Caco-2 (cell line): Measurements from ENCODE around the gene PNMT. TPM values are rescaled to one million over a fixed set of nuclear protein-coding genes. Genes with fewer than 3 reads are reported as not detected.

ENCODE experiments used
- BruUV-seq: library from RNA; stranded (reverse); fragments of 400-500 nt; replicated peaks from 2 replicates; lab custom pipeline; 2021; lab: Mats Ljungman, UMichigan
- CTCF ChIA-PET: fragments of 300-600 bp; sonication (Branson Sonifier 250); formaldehyde crosslinking; loops from one replicate; lab custom pipeline; 2022; ENCODE audit warnings: antibody characterized with exemption; lab: Charles Lee
- POLR2A ChIA-PET: fragments of 300-600 bp; sonication (Branson Sonifier 250); formaldehyde crosslinking; loops from one replicate; lab custom pipeline; 2022; ENCODE audit warnings: antibody characterized with exemption; lab: Charles Lee
- DNase-seq, 2 experiments: peaks; one replicate each; pipeline versions ENCODE4 v3.0.0 to v3.0.0-alpha.2; 2020 to 2022
- H3K27me3 ChIP-seq: replicated peaks from 2 replicates; pipeline ENCODE4 v1.6.0; 2011; ENCODE audit warnings: low read length; ENCODE audit not compliant: control insufficient read depth, insufficient read depth
- H3K36me3 ChIP-seq: 2 replicates; pipeline ENCODE4 v1.5.1; 2011; ENCODE audit warnings: low read length; ENCODE audit not compliant: control insufficient read depth, insufficient read depth
- H3K4me1 ChIP-seq: fragments of 250-450 bp; sonication (Bioruptor Pico); 2 replicates; pipeline ENCODE4 v1.5.1; 2020; ENCODE audit warnings: mild to moderate bottlenecking
- H3K4me3 ChIP-seq: 2 replicates; pipeline ENCODE4 v1.5.1; 2011; ENCODE audit warnings: low read depth, mild to moderate bottlenecking, control low read depth, low read length
- H3K9me3 ChIP-seq: fragments of 250-450 bp; sonication (Bioruptor Pico); 2 replicates; pipeline ENCODE4 v1.5.1; 2020; ENCODE audit warnings: mild to moderate bottlenecking, moderate library complexity
- H3K27ac Mint-ChIP-seq: one replicate; pipeline ENCODE4 v1.8.0; 2022; ENCODE audit warnings: mixed read lengths; ENCODE audit not compliant: unreplicated experiment
- H3K27me3 Mint-ChIP-seq: one replicate; pipeline ENCODE4 v1.8.0; 2022; ENCODE audit warnings: mixed read lengths; ENCODE audit not compliant: insufficient read depth, unreplicated experiment
- H3K36me3 Mint-ChIP-seq: one replicate; pipeline ENCODE4 v1.8.0; 2022; ENCODE audit warnings: mild to moderate bottlenecking, mixed read lengths; ENCODE audit not compliant: insufficient read depth, unreplicated experiment
- H3K4me1 Mint-ChIP-seq: one replicate; pipeline ENCODE4 v1.8.0; 2022; ENCODE audit warnings: low read depth, mixed read lengths; ENCODE audit not compliant: unreplicated experiment
- H3K4me3 Mint-ChIP-seq: one replicate; pipeline ENCODE4 v1.8.0; 2022; ENCODE audit warnings: mild to moderate bottlenecking, moderate library complexity, mixed read lengths; ENCODE audit not compliant: unreplicated experiment
- H3K9me3 Mint-ChIP-seq: one replicate; pipeline ENCODE4 v1.8.0; 2022; ENCODE audit warnings: mixed read lengths; ENCODE audit not compliant: unreplicated experiment
- intact Hi-C: fragments of 100-400 bp; cut with micrococcal nuclease; formaldehyde crosslinking; loops from one replicate; pipeline ENCODE4 v1.10.0; 2022; ENCODE audit not compliant: unreplicated experiment
- total RNA-seq: library from RNA; stranded (reverse); gene quantifications from 2 replicates; pipeline ENCODE4 v1.2.3, GENCODE V29; 2022
- TF ChIP-seq, protein P1 (sequence below), 2 experiments: fragments of 200-600 bp in 1 of 2; IDR thresholded peaks; 1 replicate in 1 of 2; 2 replicates in 1 of 2; pipeline versions ENCODE4 v1.5.1 to v1.8.0; 2011 to 2022; ENCODE audit warnings: antibody characterized with exemption in 1 of 2, control low read depth in 1 of 2, inconsistent platforms in 1 of 2, low read depth in 1 of 2, low read length in 1 of 2, mild to moderate bottlenecking in 1 of 2, moderate library complexity in 1 of 2; ENCODE audit not compliant: insufficient read depth in 1 of 2, severe bottlenecking in 1 of 2, unreplicated experiment in 1 of 2

Gene PNMT
- total RNA-seq, 1 experiment from 2014 or later = not detected

DNA sequence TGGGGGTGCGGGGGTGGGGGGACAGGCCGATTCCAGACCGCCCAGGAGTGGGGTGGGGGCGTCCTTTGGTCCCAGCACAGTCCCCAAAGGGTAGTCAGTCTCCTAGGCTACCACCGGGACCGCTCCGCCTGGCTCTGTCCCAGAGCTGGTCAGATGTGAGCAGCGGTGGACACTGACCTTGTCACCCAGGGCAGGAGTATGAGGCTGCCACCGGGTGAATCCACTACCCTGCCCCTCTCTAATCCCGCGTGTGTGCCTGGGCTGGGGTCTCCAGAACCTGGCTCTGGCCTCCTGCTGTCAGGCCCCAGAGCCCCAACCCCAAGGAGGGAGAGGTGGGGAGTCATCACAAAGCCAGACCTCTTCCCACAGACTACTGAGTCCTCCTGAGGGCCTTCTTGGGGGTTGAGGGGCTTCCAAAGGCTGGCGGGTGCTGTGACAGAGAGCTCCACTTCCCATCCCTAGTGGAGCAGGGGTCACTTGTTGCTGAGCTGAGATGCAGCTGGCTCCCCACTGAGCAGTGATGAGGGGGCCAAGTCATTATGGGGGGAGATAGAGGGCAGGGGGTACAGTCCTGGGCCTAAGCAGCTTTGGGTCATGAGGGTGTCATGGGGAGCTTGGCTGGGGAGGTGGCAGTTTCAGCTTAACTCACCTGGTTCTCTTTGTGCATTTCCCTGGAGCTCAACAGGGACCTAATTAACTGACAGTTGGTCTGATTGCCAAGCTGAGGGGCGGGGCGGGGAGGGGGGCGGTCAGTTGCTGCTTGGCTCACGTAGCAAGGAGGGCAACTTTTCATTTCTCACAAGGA, 40.3 kb upstream of the PNMT start:
- CTCF ChIA-PET = interaction anchor here (0.5 to 1.2 kb wide), 6 partner anchors 9 to 85 kb away, joined by 3 to 6 read pairs (median 4); partner anchors contain the start of genes PGAP3 and STARD3
- TF ChIP-seq, protein P1, sequence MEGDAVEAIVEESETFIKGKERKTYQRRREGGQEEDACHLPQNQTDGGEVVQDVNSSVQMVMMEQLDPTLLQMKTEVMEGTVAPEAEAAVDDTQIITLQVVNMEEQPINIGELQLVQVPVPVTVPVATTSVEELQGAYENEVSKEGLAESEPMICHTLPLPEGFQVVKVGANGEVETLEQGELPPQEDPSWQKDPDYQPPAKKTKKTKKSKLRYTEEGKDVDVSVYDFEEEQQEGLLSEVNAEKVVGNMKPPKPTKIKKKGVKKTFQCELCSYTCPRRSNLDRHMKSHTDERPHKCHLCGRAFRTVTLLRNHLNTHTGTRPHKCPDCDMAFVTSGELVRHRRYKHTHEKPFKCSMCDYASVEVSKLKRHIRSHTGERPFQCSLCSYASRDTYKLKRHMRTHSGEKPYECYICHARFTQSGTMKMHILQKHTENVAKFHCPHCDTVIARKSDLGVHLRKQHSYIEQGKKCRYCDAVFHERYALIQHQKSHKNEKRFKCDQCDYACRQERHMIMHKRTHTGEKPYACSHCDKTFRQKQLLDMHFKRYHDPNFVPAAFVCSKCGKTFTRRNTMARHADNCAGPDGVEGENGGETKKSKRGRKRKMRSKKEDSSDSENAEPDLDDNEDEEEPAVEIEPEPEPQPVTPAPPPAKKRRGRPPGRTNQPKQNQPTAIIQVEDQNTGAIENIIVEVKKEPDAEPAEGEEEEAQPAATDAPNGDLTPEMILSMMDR (IDR thresholded peaks at IDR 0.05; ENCODE audit: insufficient read depth in 1 of 2, low read depth in 1 of 2, low read length in 1 of 2, severe bottlenecking in 1 of 2, unreplicated experiment in 1 of 2) = no peak
- Mint-ChIP-seq H3K4me1 (peaks cover 12% of the 10 kb centered on the region), H3K27me3 (peaks cover 4% of the 10 kb centered on the region), H3K9me3 (no peaks in the 10 kb centered on the region), H3K27ac (no peak overlapping the region), H3K4me3 (no peak overlapping the region), H3K36me3 (no peaks in the 10 kb centered on the region)
- DNase-seq = no peak
- H3K27me3 ChIP-seq = no peaks in the 10 kb centered on the region
- no peaks in the 10 kb centered on the region for H3K9me3 ChIP-seq
- POLR2A ChIA-PET = no interaction called here
- H3K36me3 ChIP-seq = no peaks in the 10 kb centered on the region
- H3K4me1 ChIP-seq = peaks cover 6% of the 10 kb centered on the region; the same call in 1 of the 2 replicates
- intact Hi-C loops = no loop called here
- H3K4me3 ChIP-seq = no peak overlapping the region
- BruUV-seq = no TSS peak

GRCh38 chr17:39628655-39629493, 39.4 kb upstream of the PNMT start:
- BruUV-seq = no TSS peak
- DNase-seq = no peak
- TF ChIP-seq, protein P1 (IDR thresholded peaks at IDR 0.05; ENCODE audit: insufficient read depth in 1 of 2, low read depth in 1 of 2, low read length in 1 of 2, severe bottlenecking in 1 of 2, unreplicated experiment in 1 of 2) = no peak
- no peak overlapping the region for H3K27ac Mint-ChIP-seq
- Histone ChIP-seq H3K4me1 (peaks cover under 1% of the 10 kb centered on the region; the same call in 1 of the 2 replicates), H3K9me3 (no peaks in the 10 kb centered on the region), H3K36me3 (no peaks in the 10 kb centered on the region), H3K4me3 (no peak overlapping the region), H3K27me3 (no peaks in the 10 kb centered on the region)
- intact Hi-C loops = no loop called here
- H3K36me3 Mint-ChIP-seq = no peaks in the 10 kb centered on the region
- no peak overlapping the region for H3K4me3 Mint-ChIP-seq
- H3K9me3 Mint-ChIP-seq = no peaks in the 10 kb centered on the region
- peaks cover 12% of the 10 kb centered on the region for H3K4me1 Mint-ChIP-seq
- CTCF ChIA-PET = interaction anchor here (1.0 to 1.2 kb wide), 3 partner anchors 8 to 40 kb away, joined by 3 to 4 read pairs (median 4); partner anchors contain the start of gene STARD3
- POLR2A ChIA-PET = no interaction called here
- peaks cover 4% of the 10 kb centered on the region for H3K27me3 Mint-ChIP-seq

DNA sequence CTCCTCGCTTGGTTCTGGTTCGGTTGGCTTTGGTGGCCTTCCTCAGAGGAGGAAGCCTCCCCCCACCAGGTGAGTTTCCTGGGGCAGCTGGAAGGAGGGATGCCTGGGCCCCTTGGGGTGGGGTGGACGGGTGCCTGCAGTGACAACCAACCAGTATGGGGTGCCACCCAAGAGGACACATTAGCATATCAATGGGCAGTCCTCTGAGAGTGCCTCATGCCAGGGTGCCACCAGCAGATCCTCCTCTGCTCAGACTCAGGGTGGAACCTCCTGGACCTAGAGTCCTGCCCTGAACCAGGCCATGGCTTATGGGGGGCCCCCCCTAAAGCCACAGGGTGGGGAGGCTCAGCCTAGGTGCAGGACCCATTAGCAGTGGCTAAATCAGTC, 38.8 kb upstream of the PNMT start:
- BruUV-seq = no TSS peak
- intact Hi-C loops = no loop called here
- ChIA-PET CTCF (interaction anchor here (3.5 kb wide), 1 partner anchor 8 kb away, joined by 27 read pairs; no protein-coding TSS in a partner anchor), POLR2A (no interaction called here)
- no peak overlapping the region for H3K27ac Mint-ChIP-seq
- DNase-seq = no peak
- Histone ChIP-seq H3K9me3 (no peaks in the 10 kb centered on the region), H3K4me3 (no peak overlapping the region), H3K4me1 (no peaks in the 10 kb centered on the region), H3K36me3 (no peaks in the 10 kb centered on the region), H3K27me3 (no peaks in the 10 kb centered on the region)
- peaks cover 12% of the 10 kb centered on the region for H3K4me1 Mint-ChIP-seq
- H3K9me3 Mint-ChIP-seq = no peaks in the 10 kb centered on the region
- no peaks in the 10 kb centered on the region for H3K36me3 Mint-ChIP-seq
- no peak overlapping the region for H3K4me3 Mint-ChIP-seq
- peaks cover 4% of the 10 kb centered on the region for H3K27me3 Mint-ChIP-seq
- TF ChIP-seq, protein P1 (IDR thresholded peaks at IDR 0.05; ENCODE audit: insufficient read depth in 1 of 2, low read depth in 1 of 2, low read length in 1 of 2, severe bottlenecking in 1 of 2, unreplicated experiment in 1 of 2) = no peak
